OCI-LY1 (cell line): ENCODE results near the gene BTBD18.

Source experiments
- H2AFZ ChIP-seq: fragments of 200-600 bp; sonication (generic), shearing (Covaris generic); 2 replicates; pipeline ENCODE4 v1.6.0; 2014; ENCODE audit warnings: antibody characterized with exemption, mild to moderate bottlenecking, low read length
- H3F3A ChIP-seq: fragments of 200-600 bp; sonication (generic), shearing (Covaris generic); 2 replicates; pipeline ENCODE4 v1.6.0; 2014; ENCODE audit warnings: mild to moderate bottlenecking, antibody characterized with exemption, low read length, moderate library complexity; ENCODE audit not compliant: insufficient read depth
- H3K27ac ChIP-seq: fragments of 200-600 bp; sonication (generic); 2 replicates; pipeline ENCODE4 v1.5.1; 2014; ENCODE audit warnings: low read length, mixed run types, mild to moderate bottlenecking, low read depth; ENCODE audit not compliant: poor library complexity, severe bottlenecking
- H3K27me3 ChIP-seq: fragments of 200-600 bp; sonication (generic); 2 replicates; pipeline ENCODE4 v1.6.0; 2014; ENCODE audit warnings: antibody characterized with exemption, mild to moderate bottlenecking, low read length, moderate library complexity; ENCODE audit not compliant: insufficient read depth
- H3K36me3 ChIP-seq: fragments of 200-600 bp; sonication (generic); 2 replicates; pipeline ENCODE4 v1.6.1; 2014; ENCODE audit warnings: mild to moderate bottlenecking, antibody characterized with exemption, low read length, moderate library complexity, mixed read lengths; ENCODE audit not compliant: insufficient read depth
- H3K4me1 ChIP-seq: fragments of 200-600 bp; sonication (generic); 2 replicates; pipeline ENCODE4 v1.5.1; 2014; ENCODE audit warnings: mild to moderate bottlenecking, low read length, moderate library complexity; ENCODE audit not compliant: insufficient read depth, severe bottlenecking
- H3K4me2 ChIP-seq: fragments of 200-600 bp; sonication (generic), shearing (Covaris generic); 2 replicates; pipeline ENCODE4 v1.6.1; 2014; ENCODE audit warnings: low read length
- H3K4me3 ChIP-seq: fragments of 200-600 bp; sonication (generic); 2 replicates; pipeline ENCODE4 v1.5.1; 2014; ENCODE audit warnings: low read length, low read depth, mild to moderate bottlenecking, mixed read lengths; ENCODE audit not compliant: poor library complexity, severe bottlenecking
- H3K79me2 ChIP-seq: fragments of 200-600 bp; shearing (Covaris generic); 2 replicates; pipeline ENCODE4 v1.6.1; 2016; ENCODE audit warnings: mixed run types, low read length, mixed read lengths; ENCODE audit not compliant: insufficient read depth
- H3K9ac ChIP-seq: fragments of 200-600 bp; sonication (generic), shearing (Covaris generic); 2 replicates; pipeline ENCODE4 v1.6.1; 2014; ENCODE audit warnings: mild to moderate bottlenecking, low read length, mixed read lengths
- H3K9me2 ChIP-seq: fragments of 200-600 bp; sonication (generic), shearing (Covaris generic); 2 replicates; pipeline ENCODE4 v1.6.1; 2014; ENCODE audit warnings: low read depth, mild to moderate bottlenecking, low read length, mixed read lengths
- H3K9me3 ChIP-seq: fragments of 200-600 bp; shearing (Covaris generic); 2 replicates; pipeline ENCODE4 v1.6.1; 2014; ENCODE audit warnings: low read length, mixed read lengths
- H4K20me1 ChIP-seq: fragments of 200-600 bp; sonication (generic), shearing (Covaris generic); 2 replicates; pipeline ENCODE4 v1.6.0; 2016; ENCODE audit warnings: mild to moderate bottlenecking, low read length; ENCODE audit not compliant: insufficient read depth
- CTCF ChIP-seq: fragments of 200-600 bp; sonication (generic), shearing (Covaris generic); IDR thresholded peaks from 2 replicates; pipeline ENCODE4 v1.5.1; 2017; ENCODE audit warnings: mild to moderate bottlenecking, antibody characterized with exemption, low read length, moderate library complexity, mixed read lengths
- EZH2 ChIP-seq: fragments of 200-600 bp; sonication (generic), shearing (Covaris generic); IDR thresholded peaks from 2 replicates; pipeline ENCODE4 v1.8.0; 2017; ENCODE audit warnings: borderline replicate concordance, mixed run types, mild to moderate bottlenecking, antibody characterized with exemption, low read length, moderate library complexity, mixed read lengths

The BTBD18 gene

GRCh38 chr11:57764972-57765371, 13.4 kb upstream of the BTBD18 start:
- Histone ChIP-seq H3K4me3 (no peak overlapping the region), H3K4me1 (no peaks in the 10 kb centered on the region), H3K79me2 (no peaks in the 10 kb centered on the region), H3F3A (no peaks in the 10 kb centered on the region), H3K27me3 (no peaks in the 10 kb centered on the region), H2AFZ (no peak overlapping the region), H3K36me3 (no peaks in the 10 kb centered on the region), H3K4me2 (no peak overlapping the region), H3K9me2 (no peaks in the 10 kb centered on the region), H3K9me3 (no peaks in the 10 kb centered on the region), H3K9ac (no peak overlapping the region), H4K20me1 (no peaks in the 10 kb centered on the region), H3K27ac (no peak overlapping the region)
- no peak for TF ChIP-seq CTCF
- TF ChIP-seq EZH2, result no peak

- H3K27me3 ChIP-seq, result no peaks in the 10 kb centered on the region
- no peak for TF ChIP-seq EZH2
- TF ChIP-seq CTCF, result no peak
- H3K9ac ChIP-seq, result no peak overlapping the region
- H3K79me2 ChIP-seq, result no peaks in the 10 kb centered on the region
- no peak overlapping the region for H3K27ac ChIP-seq
- no peaks in the 10 kb centered on the region for H4K20me1 ChIP-seq
- no peak overlapping the region for H2AFZ ChIP-seq
- H3K9me3 ChIP-seq, result no peaks in the 10 kb centered on the region
- H3K4me2 ChIP-seq, result no peak overlapping the region
- H3F3A ChIP-seq, result no peaks in the 10 kb centered on the region
- no peaks in the 10 kb centered on the region for H3K9me2 ChIP-seq
- no peaks in the 10 kb centered on the region for H3K36me3 ChIP-seq
- H3K4me3 ChIP-seq, result no peak overlapping the region
- no peaks in the 10 kb centered on the region for H3K4me1 ChIP-seq
Observed at GRCh38 chr11:57764566-57764965, 12.9 kb upstream of the BTBD18 start.

DNA sequence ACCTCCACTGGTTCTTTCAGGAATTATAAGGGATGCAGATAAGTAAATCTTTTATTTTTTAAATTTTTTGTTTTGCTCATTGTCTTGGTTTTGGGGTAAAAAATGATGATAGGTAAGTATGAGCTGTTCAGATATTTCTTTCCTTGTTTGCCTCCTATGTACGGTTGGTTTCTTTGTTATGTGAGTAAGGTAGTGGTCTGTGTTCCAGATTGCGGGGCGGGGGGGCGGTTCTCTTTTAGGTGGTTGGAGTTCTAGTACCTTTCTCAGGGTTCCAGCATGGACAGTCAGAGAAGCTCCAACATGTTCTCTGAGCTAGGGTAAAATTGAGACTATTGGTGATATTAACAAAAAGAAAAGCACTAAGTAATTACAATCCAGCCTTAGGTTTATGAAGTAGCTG, 12.4 kb upstream of the BTBD18 start:
- H3K4me1 ChIP-seq, result no peaks in the 10 kb centered on the region
- H3K4me3 ChIP-seq, result no peak overlapping the region
- no peaks in the 10 kb centered on the region for H4K20me1 ChIP-seq
- no peak overlapping the region for H3K4me2 ChIP-seq
- H3K79me2 ChIP-seq, result no peaks in the 10 kb centered on the region
- H3K36me3 ChIP-seq, result no peaks in the 10 kb centered on the region
- no peaks in the 10 kb centered on the region for H3K27me3 ChIP-seq
- H3F3A ChIP-seq, result no peaks in the 10 kb centered on the region
- H3K9me3 ChIP-seq, result no peaks in the 10 kb centered on the region
- H2AFZ ChIP-seq, result no peak overlapping the region
- H3K27ac ChIP-seq, result no peak overlapping the region
- no peak for TF ChIP-seq CTCF
- TF ChIP-seq EZH2, result no peak
- H3K9me2 ChIP-seq, result no peaks in the 10 kb centered on the region
- no peak overlapping the region for H3K9ac ChIP-seq
